GM23338 (cell line): ENCODE results near the gene PARD3. TPM values are rescaled to one million over a fixed set of nuclear protein-coding genes. Genes with fewer than 3 reads are reported as not detected.

ENCODE experiments used
- ATAC-seq: fragments of 200-7000 bp; cut with Tn5 transposase; 3 replicates; pipeline ENCODE4 v1.9.1; 2020
- DNase-seq: peaks from one replicate; pipeline ENCODE4 v3.0.0-alpha.2; 2015; ENCODE audit warnings: low spot score
- H2AFZ ChIP-seq: fragments of 200-600 bp; sonication (generic); 2 replicates; pipeline ENCODE4 v1.8.0; 2016; ENCODE audit warnings: antibody characterized with exemption, mild to moderate bottlenecking, moderate library complexity
- H3F3A ChIP-seq: fragments of 200-600 bp; sonication (generic); replicated peaks from 2 replicates; pipeline ENCODE4 v1.8.0; 2017; ENCODE audit warnings: antibody characterized with exemption, mixed run types, low read depth
- H3K27ac ChIP-seq: fragments of 200-600 bp; sonication (generic); 2 replicates; pipeline ENCODE4 v1.6.1; 2016; ENCODE audit warnings: low read depth
- H3K27me3 ChIP-seq: fragments of 200-600 bp; sonication (generic); 2 replicates; pipeline ENCODE4 v1.8.0; 2016; ENCODE audit warnings: mild to moderate bottlenecking, mixed run types, moderate library complexity; ENCODE audit not compliant: insufficient read depth
- H3K36me3 ChIP-seq: fragments of 200-600 bp; sonication (generic); 2 replicates; pipeline ENCODE4 v1.8.0; 2016; ENCODE audit warnings: mild to moderate bottlenecking; ENCODE audit not compliant: insufficient read depth
- H3K4me1 ChIP-seq: fragments of 200-600 bp; sonication (generic); 2 replicates; pipeline ENCODE4 v1.8.0; 2016; ENCODE audit warnings: mild to moderate bottlenecking, moderate library complexity; ENCODE audit not compliant: insufficient read depth
- H3K4me2 ChIP-seq: fragments of 200-600 bp; sonication (generic); 2 replicates; pipeline ENCODE4 v1.7.1; 2017; ENCODE audit warnings: mixed run types
- H3K4me3 ChIP-seq: fragments of 200-600 bp; sonication (generic); 2 replicates; pipeline ENCODE4 v1.6.1; 2016; ENCODE audit warnings: mixed run types
- H3K79me2 ChIP-seq: fragments of 200-600 bp; sonication (generic); replicated peaks from 2 replicates; pipeline ENCODE4 v1.8.0; 2017; ENCODE audit warnings: mild to moderate bottlenecking; ENCODE audit not compliant: insufficient read depth
- H3K9me2 ChIP-seq: fragments of 200-600 bp; sonication (generic); 2 replicates; pipeline ENCODE4 v1.8.0; 2017; ENCODE audit not compliant: insufficient read depth
- H4K20me1 ChIP-seq: fragments of 200-600 bp; sonication (generic); replicated peaks from 2 replicates; pipeline ENCODE4 v1.8.0; 2017; ENCODE audit warnings: mild to moderate bottlenecking; ENCODE audit not compliant: insufficient read depth
- H3K27ac Mint-ChIP-seq: 2 replicates; pipeline ENCODE4 v1.8.0; 2020; ENCODE audit warnings: inconsistent platforms, mild to moderate bottlenecking, moderate library complexity, mixed read lengths
- H3K27me3 Mint-ChIP-seq: 3 replicates; pipeline ENCODE4 v1.8.0; 2022; ENCODE audit warnings: low read depth, mild to moderate bottlenecking, moderate library complexity, mixed read lengths, inconsistent platforms; ENCODE audit not compliant: insufficient read depth, poor library complexity
- H3K36me3 Mint-ChIP-seq: 3 replicates; pipeline ENCODE4 v1.8.0; 2021; ENCODE audit warnings: low read depth, mild to moderate bottlenecking, inconsistent platforms, moderate library complexity, mixed read lengths
- H3K4me1 Mint-ChIP-seq: 3 replicates; pipeline ENCODE4 v1.8.0; 2020; ENCODE audit warnings: mild to moderate bottlenecking, inconsistent platforms, mixed read lengths
- H3K4me3 Mint-ChIP-seq: 3 replicates; pipeline ENCODE4 v1.8.0; 2021; ENCODE audit warnings: moderate library complexity, mild to moderate bottlenecking, inconsistent platforms, mixed read lengths
- H3K9me3 Mint-ChIP-seq: 3 replicates; pipeline ENCODE4 v1.8.0; 2020; ENCODE audit warnings: moderate library complexity, mild to moderate bottlenecking, inconsistent platforms, mixed read lengths
- CREB1 ChIP-seq: fragments of 250-450 bp; sonication (Bioruptor Pico); IDR thresholded peaks from 2 replicates; pipeline ENCODE4 v1.5.0; 2020; ENCODE audit warnings: low read depth, mild to moderate bottlenecking, moderate library complexity
- CTCF ChIP-seq, 2 experiments: fragments of 200-600 bp in 1 of 2; sonication (generic) in 1 of 2; conservative IDR thresholded peaks; 2 replicates each; pipeline versions ENCODE4 v1.5.1 to v1.6.1; 2016 to 2017; ENCODE audit warnings: antibody characterized with exemption in 2 of 2, low read depth in 2 of 2, mild to moderate bottlenecking in 2 of 2, moderate library complexity in 1 of 2
- ETS1 ChIP-seq: IDR thresholded peaks from 2 replicates; pipeline ENCODE4 v1.6.1; 2016; ENCODE audit warnings: antibody characterized with exemption
- EZH2 ChIP-seq: fragments of 200-600 bp; sonication (generic); IDR thresholded peaks from one replicate; pipeline ENCODE4 v1.8.0; 2017; ENCODE audit warnings: antibody characterized with exemption, mild to moderate bottlenecking, low read depth; ENCODE audit not compliant: unreplicated experiment
- EZH2phosphoT487 ChIP-seq: fragments of 200-600 bp; sonication (generic); IDR thresholded peaks from one replicate; pipeline ENCODE4 v1.8.1; 2018; ENCODE audit warnings: antibody characterized with exemption; ENCODE audit not compliant: unreplicated experiment
- JUNB ChIP-seq: IDR thresholded peaks from one replicate; pipeline ENCODE4 v1.6.1; 2016; ENCODE audit warnings: antibody characterized with exemption; ENCODE audit not compliant: unreplicated experiment
- NANOG ChIP-seq: IDR thresholded peaks from 2 replicates; pipeline ENCODE4 v1.6.1; 2016; ENCODE audit warnings: antibody characterized with exemption, borderline replicate concordance
- POLR2AphosphoS5 ChIP-seq: IDR thresholded peaks from 2 replicates; pipeline ENCODE4 v1.6.1; 2016; ENCODE audit warnings: antibody characterized with exemption, low read depth
- REST ChIP-seq: IDR thresholded peaks from one replicate; pipeline ENCODE4 v1.6.1; 2018; ENCODE audit warnings: antibody characterized with exemption; ENCODE audit not compliant: unreplicated experiment
- STAT1 ChIP-seq: IDR thresholded peaks from one replicate; pipeline ENCODE4 v1.6.1; 2016; ENCODE audit warnings: antibody characterized with exemption; ENCODE audit not compliant: unreplicated experiment
- ZNF114 ChIP-seq: fragments of 250-450 bp; sonication (Bioruptor Pico); IDR thresholded peaks from 2 replicates; pipeline ENCODE4 v1.5.0; 2020; ENCODE audit warnings: mild to moderate bottlenecking, moderate library complexity
- ZNF331 ChIP-seq: fragments of 250-450 bp; sonication (Bioruptor Pico); IDR thresholded peaks from 2 replicates; pipeline ENCODE4 v1.5.0; 2020; ENCODE audit warnings: low read depth, mild to moderate bottlenecking, moderate library complexity
- ZNF462 ChIP-seq: fragments of 250-450 bp; sonication (Bioruptor Pico); IDR thresholded peaks from 2 replicates; pipeline ENCODE4 v1.5.0; 2020; ENCODE audit warnings: mild to moderate bottlenecking, moderate library complexity
- polyA plus RNA-seq: library from polyadenylated mRNA; unstranded; fragments of >200 nt; fragmentation: Nextera tagmentation; extraction: Ambion mirVana; gene quantifications from 2 replicates; pipeline ENCODE4 v1.2.1, GENCODE V29; 2016
- total RNA-seq: library from RNA; depleted of rRNA; stranded (reverse); fragments of >200 nt; shearing (Covaris generic); gene quantifications from 2 replicates; pipeline ENCODE4 v1.2.3, GENCODE V29; 2014

The PARD3 gene
- total and polyA plus RNA-seq, 2 experiments from 2014 or later = 30.2 to 51.4 TPM

GRCh38 chr10:34341473-34341872 lies 473.6 kb downstream of the PARD3 start:
- no peaks in the 10 kb centered on the region for H4K20me1 ChIP-seq
- no peak overlapping the region for H3K4me2 ChIP-seq
- H3K36me3 ChIP-seq = no peaks in the 10 kb centered on the region
- no peak overlapping the region for H3K27ac Mint-ChIP-seq
- TF ChIP-seq POLR2AphosphoS5 (no peak), NANOG (no peak), CTCF (conservative IDR thresholded peaks at IDR 0.05; ENCODE audit: low read depth in 2 of 2) (no peak), ZNF462 (CRISPR knock-in tag) (no peak), EZH2phosphoT487 (no peak), ZNF331 (no peak), CREB1 (no peak), JUNB (no peak), EZH2 (no peak), ETS1 (no peak), STAT1 (no peak), REST (no peak), ZNF114 (CRISPR knock-in tag) (no peak)
- no peaks in the 10 kb centered on the region for H3K27me3 Mint-ChIP-seq
- H3F3A ChIP-seq = no peaks in the 10 kb centered on the region
- H3K9me3 Mint-ChIP-seq = no peaks in the 10 kb centered on the region
- no peaks in the 10 kb centered on the region for H3K79me2 ChIP-seq
- no peaks in the 10 kb centered on the region for H3K9me2 ChIP-seq
- ATAC-seq (no peak), DNase-seq (no peak)
- H3K27ac ChIP-seq = no peak overlapping the region
- no peak overlapping the region for H3K4me3 Mint-ChIP-seq
- H3K27me3 ChIP-seq = no peaks in the 10 kb centered on the region
- H3K4me3 ChIP-seq = no peak overlapping the region
- H2AFZ ChIP-seq = no peak overlapping the region
- no peaks in the 10 kb centered on the region for H3K36me3 Mint-ChIP-seq
- peaks cover 14% of the 10 kb centered on the region; the same call in 1 of the 2 replicates for H3K4me1 ChIP-seq
- peaks cover 22% of the 10 kb centered on the region for H3K4me1 Mint-ChIP-seq
